ENCODE results near the gene AZIN2.
"Not testable (repeated sequence)": the region's sequence is repeated elsewhere in the genome, so short reads cannot be mapped to it uniquely, and the experiment has no call there.

AZIN2 gene

DNA sequence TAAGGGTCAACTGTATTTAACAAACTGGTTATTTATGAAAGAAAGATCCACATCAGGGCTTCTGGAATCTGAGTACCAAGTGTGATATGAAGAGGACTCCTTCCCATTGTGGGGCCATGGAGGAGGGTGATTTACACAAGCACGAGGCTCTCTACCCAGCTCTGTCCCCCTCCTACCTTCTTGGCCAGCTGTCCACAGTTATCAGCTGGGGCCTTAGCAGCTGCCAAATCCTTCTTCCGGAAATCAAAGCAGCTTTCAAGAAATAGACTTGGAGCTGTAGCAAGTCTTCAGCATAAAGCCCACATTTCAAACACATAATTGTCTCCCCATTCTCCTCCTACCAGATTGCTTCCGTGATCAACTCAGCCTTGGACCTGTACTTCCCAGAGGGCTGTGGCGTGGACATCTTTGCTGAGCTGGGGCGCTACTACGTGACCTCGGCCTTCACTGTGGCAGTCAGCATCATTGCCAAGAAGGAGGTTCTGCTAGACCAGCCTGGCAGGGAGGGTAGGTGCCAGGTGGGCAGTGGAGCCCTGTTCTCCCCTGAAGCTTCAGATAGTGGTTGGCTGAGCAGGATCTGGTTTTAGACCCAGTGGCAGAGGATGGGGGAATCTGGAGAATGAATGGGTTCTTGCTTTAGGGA, 15.5 kb downstream of the AZIN2 start:
- DNase-seq, result no peak

DNA sequence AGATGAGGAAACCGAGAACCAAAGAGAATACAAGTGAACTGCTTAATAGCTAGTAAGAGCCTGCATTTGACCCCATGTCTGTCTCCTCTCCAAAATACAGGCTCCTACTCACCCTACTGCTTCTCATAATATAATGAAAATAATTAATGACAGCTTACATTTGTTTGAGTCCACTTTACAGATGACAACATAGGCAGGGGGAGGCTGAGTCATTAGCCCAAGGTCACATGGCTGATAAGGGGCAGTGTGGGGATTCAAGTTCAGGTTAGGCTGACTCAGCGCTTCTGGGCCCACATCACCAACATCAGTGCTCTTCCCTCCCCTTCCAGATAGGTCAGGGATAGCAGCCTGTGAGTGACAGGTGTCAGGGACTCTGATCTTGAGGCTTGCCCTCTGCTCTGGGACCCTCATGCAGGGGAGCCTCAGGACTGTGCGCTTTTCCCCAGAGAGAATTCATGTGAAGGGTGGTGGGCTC, 16.2 kb downstream of the AZIN2 start:
- DNase-seq, result no peak

DNA sequence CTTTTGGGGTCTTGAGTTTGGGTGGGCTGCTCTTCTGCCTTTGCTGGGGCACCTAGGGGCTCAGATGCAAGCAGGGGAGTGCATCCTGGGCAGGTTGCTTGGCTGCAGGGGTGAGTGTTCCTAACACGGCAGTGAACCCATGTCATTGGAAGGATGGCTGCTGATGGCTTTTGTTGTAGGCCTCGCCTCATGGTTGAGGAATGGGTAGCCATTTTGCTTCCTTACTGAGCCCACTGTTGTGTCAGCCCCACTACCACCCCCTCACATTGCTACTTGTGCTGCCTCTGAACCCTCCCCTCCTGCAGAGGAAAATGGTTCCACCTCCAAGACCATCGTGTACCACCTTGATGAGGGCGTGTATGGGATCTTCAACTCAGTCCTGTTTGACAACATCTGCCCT, 16.8 kb downstream of the AZIN2 start:
- DNase-seq, result no peak

DNA sequence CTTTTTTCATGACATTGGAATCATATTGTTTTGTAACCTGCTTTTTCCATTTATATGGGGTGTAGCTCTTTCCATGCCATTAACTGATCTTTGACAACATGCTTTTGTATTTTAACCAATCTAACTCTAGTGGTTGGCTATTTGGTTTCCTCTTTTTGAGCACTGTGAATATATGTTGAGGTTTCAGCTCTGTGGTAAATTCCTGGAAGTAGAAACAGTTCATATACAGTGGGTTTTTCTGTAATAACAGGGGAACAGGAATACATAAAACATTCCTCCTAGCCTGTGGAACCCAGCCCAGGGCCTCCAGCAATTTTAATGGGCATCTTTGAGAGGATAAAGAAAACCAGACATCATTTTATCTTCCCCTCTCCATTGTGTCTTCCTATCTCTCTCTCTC, 17.4 kb downstream of the AZIN2 start:
- DNase-seq, result no peak

DNA sequence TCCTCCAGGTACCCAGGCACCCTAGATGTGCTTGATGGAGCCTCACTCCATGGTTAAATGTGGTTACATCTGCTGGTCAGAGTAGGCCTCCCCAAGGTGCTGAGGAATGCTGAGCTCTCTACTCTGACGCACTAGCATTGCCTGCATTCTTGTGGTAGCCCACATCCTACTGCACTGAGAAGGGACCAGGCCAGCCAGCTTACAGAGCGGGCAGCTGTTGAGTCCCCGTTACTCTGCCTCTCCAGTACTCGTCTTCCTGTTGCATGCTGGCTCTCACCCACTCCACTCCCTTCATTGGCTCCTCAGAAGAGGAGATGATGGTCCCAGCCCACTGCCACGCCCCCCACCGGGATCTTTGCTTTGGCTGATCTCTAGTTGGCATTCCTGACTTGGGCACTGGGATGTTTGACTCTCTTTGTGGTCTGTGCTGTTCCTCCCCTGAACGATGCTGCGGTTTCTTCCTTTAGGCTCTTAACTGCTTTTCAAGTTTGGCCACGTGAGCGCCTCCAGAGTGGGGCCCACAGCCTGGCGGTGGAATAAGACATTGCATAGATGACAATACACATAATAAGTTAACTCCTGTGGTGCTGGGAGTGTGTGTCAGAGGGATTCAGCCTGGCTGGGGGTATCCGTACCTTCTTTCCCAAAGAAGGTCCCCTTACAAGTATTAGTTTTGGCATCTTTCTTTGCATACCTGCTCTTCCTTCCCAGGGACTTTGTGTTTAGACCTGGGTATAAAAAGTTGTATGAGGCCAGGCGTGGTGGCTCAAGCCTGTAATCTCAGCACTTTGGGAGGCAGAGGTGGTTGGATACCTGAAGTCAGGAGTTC, 18.6 kb downstream of the AZIN2 start:
- peak; percentile 87 for DNase-seq

DNA sequence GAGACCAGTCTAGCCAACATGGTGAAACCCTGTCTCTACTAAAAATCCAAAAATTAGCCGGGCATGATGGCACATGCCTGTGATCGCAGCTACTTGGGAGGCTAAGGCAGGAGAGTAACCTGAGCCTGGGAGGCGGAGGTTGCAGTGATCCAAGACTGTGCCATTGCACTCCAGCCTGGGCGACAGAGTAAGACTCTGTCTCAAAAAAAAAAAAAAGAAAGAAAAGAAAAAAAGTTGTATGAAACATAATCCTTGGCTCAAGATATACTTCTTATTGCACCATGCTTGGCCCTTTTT, 19.1 kb downstream of the AZIN2 start:
- not testable (repeated sequence) for DNase-seq

DNA sequence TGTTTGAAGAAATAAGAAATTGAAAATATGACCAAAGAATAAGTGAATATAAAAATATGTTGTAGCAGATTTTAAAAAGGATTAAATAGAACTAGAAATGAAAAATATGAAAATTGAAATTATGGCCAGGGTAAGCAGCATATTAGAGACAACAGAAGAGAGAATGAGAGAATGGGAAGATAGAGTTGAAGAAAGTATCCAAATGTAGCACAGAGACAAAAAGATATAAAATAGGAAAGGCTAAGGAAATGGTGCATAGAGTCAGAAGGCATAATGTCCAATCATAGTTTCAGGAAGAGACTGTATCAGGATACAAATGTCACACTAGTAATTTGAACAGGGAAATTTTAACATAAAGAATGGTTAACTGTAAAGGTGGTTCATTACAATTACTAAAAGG, 29.5 kb downstream of the AZIN2 start:
- no peak for DNase-seq

DNA sequence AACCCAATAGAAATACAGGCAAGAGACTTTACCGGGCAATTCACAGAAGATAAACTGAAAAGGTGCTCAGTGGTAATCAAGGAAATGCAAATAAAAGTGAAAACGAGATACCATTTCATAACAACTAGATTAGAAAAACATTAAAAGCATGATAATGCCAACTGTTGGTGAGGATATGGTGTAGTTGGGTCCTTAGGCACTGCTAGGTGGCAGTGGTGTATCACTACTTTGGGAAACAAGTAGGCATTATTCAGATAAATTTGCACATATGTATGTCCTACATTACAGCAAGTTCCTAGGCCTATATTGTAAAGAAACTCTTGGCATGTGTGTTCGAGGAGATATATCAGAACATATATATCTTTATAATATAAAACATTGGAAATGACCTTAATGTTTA, 31.0 kb downstream of the AZIN2 start:
- DNase-seq, result no peak

DNA sequence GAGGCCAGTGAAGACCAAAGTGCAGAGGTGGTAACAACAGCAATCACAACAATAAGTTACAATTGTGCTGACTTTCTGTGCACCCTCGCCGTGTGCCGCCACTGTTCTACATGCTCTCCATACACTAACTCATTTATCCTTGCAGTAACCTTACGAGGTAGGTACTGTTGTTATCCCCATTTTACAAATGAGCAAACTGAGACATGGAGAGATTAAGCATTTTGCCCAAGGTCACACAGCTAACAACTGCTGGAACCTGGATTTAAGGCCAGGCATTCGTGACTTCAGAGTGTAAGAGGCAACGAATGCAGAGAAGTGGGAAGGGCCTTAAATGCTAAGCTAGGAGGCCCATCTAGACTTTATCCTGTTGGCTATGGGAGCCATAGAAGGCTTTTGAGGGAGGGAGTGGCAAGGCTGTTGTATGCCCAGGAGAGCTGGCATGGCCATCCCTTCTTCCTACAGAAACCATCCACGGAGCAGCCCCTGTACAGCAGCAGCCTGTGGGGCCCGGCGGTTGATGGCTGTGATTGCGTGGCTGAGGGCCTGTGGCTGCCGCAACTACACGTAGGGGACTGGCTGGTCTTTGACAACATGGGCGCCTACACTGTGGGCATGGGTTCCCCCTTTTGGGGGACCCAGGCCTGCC, 36.6 kb downstream of the AZIN2 start:
- no peak for DNase-seq

DNA sequence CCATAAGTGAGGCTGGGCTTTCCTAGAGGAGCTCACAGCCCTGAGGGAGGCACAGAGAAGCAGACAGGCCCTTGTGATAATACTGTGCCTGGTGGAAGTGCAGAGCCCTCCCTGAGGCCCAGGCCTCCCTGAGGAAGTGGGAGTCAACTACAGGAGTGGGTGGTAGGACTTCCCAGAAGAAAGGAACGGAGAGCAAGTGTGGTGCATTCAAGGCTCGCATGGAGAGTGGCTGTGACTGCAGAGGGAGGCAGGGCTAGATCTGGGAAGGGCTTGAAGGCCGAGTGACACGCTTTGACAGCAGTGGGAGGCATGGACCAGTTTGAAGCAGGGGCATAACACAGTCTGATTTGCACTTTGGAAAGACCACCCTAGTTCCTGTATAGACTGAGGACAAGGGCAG, 37.3 kb downstream of the AZIN2 start:
- no peak for DNase-seq

DNA sequence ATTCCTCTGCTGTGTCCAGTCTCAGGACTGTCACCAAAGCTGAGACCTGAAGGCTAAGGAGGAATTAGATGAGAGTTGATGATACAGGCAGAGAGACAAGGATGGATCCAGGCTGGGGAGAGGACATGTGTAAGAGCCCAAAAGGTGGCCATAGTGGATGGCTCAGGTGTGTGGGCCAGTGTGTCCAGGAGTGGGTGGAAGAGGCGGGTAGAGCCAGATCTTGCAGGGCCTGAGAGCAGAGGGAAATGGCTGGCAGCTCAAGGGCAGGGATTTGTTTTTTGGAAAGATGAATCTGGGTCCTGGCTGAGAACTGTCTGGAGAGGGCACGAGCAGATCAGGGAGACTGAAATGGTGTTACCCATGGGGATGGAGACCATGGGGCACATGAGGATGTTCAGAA, 38.1 kb downstream of the AZIN2 start:
- no peak for DNase-seq

DNA sequence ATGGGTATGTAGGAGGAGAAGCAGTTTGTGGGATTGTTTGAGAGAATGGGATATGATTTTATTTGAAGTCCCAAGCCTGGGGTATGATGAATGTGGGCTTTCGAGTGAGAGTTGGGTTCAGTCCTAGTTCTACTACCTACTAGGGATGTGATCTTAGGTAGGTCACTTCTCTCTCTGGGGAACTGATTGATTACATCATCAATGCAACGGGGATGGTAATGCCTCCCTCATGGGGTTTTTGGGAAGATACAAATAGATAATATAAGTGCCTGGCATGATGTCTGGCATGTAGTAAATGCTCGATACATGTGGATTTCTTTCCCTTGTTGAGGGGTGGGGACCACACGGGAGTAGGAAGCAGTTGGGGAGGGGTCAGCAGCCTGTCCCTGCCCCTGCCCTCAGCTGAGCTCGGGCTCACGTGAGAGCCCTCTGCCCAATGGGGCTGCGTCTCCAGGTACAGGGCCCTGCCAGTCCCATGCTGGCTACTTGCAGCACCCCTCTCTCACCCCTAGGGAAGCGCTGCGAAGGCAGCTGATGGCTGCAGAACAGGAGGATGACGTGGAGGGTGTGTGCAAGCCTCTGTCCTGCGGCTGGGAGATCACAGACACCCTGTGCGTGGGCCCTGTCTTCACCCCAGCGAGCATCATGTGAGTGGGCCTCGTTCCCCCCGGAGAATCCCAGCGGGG, 38.7 kb downstream of the AZIN2 start:
- DNase-seq, result no peak

DNA sequence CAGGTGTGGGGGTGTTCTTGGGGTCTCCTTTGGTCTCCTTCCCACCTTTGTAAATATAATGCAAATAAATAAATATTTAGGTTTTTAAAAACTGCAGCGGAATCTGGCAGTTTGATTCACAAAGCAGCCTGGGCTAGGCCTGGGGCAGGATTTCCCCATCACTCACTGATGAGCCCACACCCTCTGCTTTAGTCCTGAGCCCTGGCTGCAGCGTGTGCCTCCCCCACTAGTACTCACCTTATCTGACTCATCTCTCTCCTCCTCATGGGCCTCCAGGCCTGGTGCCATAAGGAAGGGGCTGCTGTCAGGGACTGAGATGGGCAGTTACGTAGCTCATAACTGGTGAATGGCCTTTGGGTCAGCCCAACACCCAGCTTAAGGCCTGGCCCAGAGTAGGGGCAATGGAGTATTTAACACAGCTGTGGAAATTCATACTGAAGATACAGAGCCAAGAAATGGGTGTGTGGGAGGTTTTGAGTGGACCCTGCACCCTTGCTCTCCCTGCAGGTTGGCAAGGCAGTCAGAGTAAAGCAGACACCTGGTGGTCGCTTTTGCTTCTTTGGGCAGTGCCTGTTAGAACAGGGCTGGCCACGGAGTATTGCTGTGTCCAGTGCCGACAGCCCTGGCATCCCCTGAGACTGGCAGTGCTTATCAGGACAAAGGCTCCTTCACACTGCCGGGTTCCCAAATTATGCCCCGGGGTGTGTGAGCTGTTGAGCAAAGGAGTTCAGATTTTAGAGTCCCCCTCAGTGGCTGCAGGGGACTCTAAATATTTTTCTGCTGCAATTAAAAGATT, 39.7 kb downstream of the AZIN2 start:
- DNase-seq, result no peak

DNA sequence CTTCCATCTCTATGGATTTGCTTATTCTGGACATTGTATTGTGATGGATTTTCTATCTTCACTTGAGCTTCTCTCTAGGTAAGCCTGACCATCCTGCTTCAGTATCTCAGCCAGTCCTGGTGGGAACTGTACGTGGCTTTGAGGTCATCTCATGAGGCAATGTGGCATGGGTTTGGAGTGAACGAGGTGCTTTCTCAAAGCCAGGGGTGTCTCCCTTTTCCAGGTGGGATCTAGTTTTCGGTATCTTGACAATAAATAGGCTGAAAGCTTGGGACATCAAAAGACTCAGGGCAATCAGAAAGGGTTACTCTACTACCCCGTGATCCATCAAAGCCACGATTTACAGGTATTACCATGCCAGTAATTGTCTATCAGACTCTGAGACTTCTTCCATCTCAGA, 40.8 kb downstream of the AZIN2 start:
- no peak for DNase-seq

DNA sequence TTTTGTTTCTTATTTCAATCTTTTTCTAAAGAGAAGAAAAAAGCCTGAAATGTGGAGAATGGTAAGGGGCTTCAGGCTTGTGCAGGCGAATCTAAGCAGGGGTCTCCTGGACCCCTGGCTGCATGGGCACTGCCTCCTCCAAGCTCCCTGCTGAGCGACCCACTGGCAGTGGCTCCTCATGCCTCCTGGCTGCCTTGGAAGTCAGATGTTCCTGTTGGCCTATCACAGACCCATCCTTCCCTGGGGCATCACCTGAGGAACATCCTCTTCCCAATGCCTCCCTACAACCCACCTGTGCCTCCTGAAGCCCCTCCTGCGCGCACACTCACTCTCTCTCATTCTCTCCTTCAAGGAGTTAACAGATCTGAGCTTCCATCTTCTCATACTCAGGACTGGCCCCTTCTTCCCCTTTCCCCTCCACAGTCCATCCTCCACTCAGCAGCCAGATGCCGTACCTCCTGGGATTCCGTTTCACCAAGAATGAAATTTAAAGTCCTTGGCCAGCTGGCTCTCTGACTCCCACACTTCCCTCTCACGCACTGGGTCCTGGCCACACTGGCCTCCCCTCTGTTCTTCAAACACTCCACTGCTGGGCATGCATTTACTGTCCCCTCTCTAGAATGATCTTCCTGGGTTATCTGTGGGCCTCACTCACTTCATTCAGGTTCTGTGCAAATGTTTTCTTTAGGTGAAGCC, 41.7 kb downstream of the AZIN2 start:
- no peak for DNase-seq

DNA sequence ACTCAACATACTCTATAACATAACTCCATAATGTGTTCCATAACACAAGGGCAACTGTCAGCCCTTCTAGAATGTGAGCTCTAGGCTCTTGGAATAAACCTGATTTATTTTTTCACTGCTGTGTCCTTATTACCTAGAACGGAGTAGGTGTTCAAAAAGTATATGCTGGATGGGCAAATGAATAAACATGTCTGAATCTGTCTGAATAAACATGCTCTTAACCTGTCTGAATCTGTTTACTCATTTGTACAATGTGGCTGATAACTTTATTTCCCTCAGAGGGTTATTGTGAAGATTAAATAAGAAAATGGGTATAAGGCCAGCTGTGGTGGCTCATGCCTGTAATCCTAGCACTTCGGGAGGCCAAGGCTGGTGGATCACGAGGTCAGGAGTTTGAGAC, 42.3 kb downstream of the AZIN2 start:
- no peak for DNase-seq

DNA sequence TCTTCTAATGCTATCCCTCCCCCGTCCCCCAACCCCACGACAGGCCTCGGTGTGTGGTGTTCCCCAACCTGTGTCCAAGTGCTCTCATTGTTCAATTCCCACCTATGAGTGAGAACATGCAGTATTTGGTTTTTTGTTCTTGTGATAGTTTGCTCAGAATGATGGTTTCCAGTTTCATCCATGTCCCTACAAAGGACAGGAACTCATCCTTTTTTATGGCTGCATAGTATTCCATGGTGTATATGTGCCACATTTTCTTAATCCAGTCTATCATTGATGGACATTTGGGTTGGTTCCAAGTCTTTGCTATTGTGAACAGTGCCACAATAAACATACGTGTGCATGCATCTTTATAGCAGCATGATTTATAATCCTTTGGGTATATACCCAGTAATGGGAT, 43.7 kb downstream of the AZIN2 start:
- DNase-seq, result not testable (repeated sequence)

DNA sequence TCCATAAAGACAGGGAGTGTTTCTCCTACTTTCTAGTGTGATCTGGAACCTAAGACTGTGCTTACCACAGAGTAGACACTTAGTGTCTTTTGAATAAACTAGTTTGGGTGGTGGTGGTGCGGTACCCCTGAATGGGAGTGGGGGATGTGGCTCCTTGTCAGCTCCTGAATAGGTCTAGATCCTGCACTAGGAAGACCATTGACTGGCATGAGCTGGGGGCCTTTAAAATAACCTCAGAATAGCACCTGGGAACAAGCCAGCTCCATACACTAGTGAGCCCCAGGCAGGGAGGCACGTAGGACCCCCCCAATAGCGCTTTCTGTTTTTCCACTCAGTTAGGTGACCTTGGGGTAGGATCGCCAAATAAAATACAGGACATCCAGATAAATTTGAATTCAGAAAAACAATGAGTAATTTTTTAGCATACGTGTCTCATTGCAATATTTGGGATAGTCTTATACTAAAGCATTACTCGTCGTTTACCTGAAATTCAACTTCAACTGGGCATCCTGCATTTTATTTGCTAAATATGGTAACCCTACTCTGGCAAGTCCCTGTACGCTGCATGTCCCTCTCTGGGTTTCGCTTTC, 45.6 kb downstream of the AZIN2 start:
- no peak for DNase-seq

DNA sequence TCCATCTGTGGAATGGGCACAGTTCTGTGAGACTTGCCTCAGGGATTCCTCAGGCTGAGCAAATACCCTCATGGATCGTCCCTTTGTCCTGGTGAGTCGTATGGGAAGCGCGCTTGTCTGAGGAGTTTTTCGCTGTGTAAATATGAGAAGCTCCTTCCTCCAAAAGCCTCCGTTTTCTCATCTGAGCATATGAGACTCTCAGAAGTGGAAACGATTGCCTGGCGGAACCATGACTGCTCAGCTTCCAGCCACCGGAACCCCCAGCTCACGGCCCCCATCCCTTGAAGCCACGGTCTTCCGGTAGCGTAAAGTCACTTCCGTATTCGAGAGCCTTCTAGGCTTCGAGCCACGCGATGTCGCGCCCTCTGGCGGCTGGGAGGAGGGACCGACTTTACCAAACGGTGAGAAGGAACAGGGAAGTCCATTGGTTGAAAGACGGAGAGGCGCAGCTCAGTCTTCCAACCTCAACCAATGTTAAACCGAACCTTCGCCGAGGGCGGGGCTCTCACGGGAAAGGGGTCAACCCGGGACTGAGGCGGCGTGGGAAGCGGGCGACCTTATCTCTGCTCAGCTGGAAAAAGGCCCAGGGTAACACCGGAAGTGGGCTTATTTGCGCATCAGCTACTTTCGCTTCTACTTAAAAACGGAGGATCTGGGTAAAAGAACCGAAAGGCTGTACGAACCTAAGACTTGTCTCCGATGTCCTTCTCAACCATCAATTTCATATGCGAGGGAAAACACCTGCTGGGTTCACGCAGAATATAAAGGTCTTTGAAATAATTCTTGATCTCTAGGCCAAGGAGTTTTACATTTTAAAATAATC, 46.3 kb downstream of the AZIN2 start:
- DNase-seq, result peak; percentile 99

DNA sequence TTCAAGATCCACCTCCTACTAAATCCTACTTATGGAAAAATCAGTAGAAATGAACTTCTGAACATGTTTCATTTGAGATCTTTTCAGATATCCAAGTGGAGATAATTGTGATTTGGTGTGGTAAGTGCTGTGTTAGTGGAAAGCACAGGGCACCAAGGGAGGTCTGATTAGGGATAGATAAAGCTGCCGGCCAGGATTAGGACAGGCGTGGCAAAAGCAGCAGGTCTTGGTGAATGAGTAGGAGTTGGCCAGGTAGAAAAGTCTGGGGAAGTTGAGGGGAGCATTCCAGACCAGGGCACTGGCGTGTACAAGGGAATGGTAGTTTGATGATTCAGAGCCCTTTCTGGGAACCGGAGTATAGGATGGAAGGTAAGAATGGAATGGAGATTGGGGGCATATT, 47.8 kb downstream of the AZIN2 start:
- no peak for DNase-seq

DNA sequence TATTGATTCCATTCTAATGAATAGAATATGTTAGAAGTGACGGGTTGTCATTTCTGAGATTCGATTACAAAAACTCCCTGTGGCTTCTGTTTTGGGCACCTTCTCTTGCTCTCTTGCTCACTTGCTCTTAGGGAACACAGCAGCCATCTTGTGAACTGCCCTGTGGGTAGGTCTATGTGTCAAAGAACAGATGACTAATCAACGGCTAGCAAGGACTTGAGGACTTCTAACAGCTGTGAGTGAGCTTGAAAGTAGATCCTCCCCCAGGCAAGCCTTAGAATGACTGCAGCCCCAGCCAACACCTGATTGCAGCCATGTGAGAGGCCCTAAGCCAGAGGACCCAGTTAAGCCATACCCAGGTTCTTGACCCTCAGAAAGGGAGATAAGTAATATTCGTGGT, 49.3 kb downstream of the AZIN2 start:
- no peak for DNase-seq
